ENCODE results near the gene SORL1.

GRCh38 chr11:121534131-121535093 lies 82.3 kb downstream of the SORL1 start:
- TF ChIP-seq GATA2 (CRISPR knock-in tag; IDR thresholded peaks at IDR 0.05) (no peak), GABPA (tag; conservative IDR thresholded peaks at IDR 0.05; ENCODE audit: low read depth) (no peak), BRF2 (IDR thresholded peaks at IDR 0.05; ENCODE audit: borderline replicate concordance, insufficient read depth, insufficient read length) (no peak), HIVEP1 (CRISPR knock-in tag; IDR thresholded peaks at IDR 0.05) (no peak), SUPT5H (IDR thresholded peaks at IDR 0.05) (no peak), GATAD2B (IDR thresholded peaks at IDR 0.05; ENCODE audit: borderline replicate concordance) (no peak), YY1 (IDR thresholded peaks at IDR 0.05; ENCODE audit: borderline replicate concordance in 1 of 3, control insufficient read depth in 1 of 3, extremely low read depth in 1 of 3, insufficient read depth in 3 of 3, insufficient read length in 1 of 3, insufficient replicate concordance in 2 of 3, low read depth in 1 of 3, low read length in 2 of 3) (no peak), NR4A1 (CRISPR knock-in tag; IDR thresholded peaks at IDR 0.05) (no peak), NR4A1 (tag; IDR thresholded peaks at IDR 0.05) (no peak)
